ENCODE results near the gene LVRN.

Gene LVRN

DNA sequence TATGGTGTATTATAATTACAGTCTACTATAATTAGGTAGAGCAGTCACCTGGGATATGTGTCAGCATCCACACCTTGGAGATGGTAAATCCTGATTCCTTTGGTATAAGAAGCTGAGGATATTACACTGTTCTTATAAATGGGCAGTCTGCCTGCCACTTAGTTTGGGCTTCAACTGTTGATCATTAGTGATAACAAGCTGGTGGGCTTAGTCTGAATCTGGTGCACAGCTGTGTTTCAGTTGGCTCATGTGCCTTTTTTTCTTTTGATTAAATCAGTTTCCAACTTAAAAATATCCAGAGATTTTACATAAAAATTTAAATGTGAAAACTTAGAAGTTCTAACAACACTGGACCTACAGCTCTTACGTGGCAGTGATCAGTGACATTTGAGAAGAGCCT is 21.2 kb downstream of the LVRN start:
- Histone ChIP-seq H3K4me3 (ENCODE audit: insufficient read depth, low read depth, low read length) (no peak overlapping the region), H3K27ac (ENCODE audit: insufficient read depth, low read depth, low read length, poor library complexity, severe bottlenecking) (no peak overlapping the region), H3K9me3 (ENCODE audit: control insufficient read depth, low read length) (no peaks in the 10 kb centered on the region), H3K27me3 (ENCODE audit: control insufficient read depth, insufficient read depth, low read length, poor library complexity, severe bottlenecking) (no peaks in the 10 kb centered on the region), H3K36me3 (ENCODE audit: control insufficient read depth, insufficient read depth, low read length) (no peaks in the 10 kb centered on the region), H3K4me1 (ENCODE audit: control insufficient read depth, insufficient read depth, low read length) (no peaks in the 10 kb centered on the region)
- WGBS, 2 experiments = 100% methylated on average over 1 of the region's 1 CpG

DNA sequence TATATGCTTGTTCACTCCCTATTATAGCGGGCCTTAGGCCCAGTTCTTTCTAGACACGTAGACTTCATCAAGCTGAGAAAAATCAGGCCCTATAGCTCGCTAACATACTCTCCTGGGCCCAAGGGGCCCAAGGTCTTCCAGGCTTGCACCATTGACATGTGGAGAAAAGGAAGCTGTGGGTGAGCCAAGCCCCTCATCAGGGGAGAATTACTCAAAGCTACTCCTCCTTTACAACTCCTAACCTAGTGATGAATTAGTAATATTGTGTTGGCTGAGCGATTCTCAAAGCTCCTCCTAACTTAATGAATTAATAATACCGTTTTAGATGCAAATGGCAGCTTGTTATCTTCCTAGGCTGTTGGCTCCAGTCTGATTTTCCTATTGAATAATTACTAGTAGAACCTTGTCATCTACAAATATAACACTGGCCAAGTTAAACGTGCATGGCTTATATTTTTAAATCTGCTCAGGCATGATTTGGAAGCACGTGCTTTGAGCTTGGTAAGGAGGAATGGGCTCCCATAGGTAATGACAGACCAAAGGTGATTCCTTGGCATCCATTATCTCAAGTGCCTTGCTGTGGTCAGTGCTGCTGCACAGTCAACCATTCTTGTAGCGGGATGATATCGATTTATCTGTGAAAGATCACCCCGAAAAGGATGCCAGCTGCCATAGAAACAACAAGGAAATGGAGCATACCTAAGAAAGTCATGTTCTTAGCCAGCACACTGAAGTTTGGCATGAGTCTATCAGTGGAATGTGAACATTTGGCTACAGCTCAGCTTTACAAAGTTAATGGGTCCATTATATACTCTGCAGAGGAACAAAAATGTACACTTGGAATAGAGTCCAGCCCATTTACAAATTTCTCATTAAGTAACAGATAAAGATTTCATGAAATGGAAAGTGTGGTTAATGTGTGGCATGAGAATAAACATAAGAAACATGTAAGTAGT is 23.8 kb downstream of the LVRN start:
- no peaks in the 10 kb centered on the region for H3K36me3 ChIP-seq (ENCODE audit: control insufficient read depth, insufficient read depth, low read length)
- 96 to 97% methylated on average over 8 to 10 of the region's 10 CpGs for WGBS, 2 experiments
- H3K27me3 ChIP-seq (ENCODE audit: control insufficient read depth, insufficient read depth, low read length, poor library complexity, severe bottlenecking) = no peaks in the 10 kb centered on the region
- H3K9me3 ChIP-seq (ENCODE audit: control insufficient read depth, low read length) = no peaks in the 10 kb centered on the region
- H3K4me3 ChIP-seq (ENCODE audit: insufficient read depth, low read depth, low read length) = no peak overlapping the region
- H3K4me1 ChIP-seq (ENCODE audit: control insufficient read depth, insufficient read depth, low read length) = no peaks in the 10 kb centered on the region
- no peak overlapping the region for H3K27ac ChIP-seq (ENCODE audit: insufficient read depth, low read depth, low read length, poor library complexity, severe bottlenecking)

DNA sequence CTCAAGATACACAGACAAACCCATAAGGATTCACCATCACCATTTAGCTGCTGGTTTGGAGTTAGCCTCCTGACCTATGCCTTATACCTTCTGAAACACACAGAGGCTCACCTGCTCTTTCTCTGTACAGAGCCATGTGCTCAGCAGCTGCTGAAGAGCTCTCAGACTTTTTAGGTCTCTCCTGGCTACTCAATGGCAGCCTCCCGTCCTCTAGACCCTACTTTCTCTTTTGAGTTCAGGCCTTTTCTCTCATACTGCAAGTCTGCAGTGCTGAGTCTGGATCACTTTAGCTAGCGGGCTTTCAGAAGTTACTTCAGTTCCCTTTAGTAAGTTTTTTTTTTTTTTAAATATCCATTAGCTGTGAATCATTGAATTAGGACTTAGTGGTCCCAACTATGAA is 25.7 kb downstream of the LVRN start:
- H3K4me3 ChIP-seq (ENCODE audit: insufficient read depth, low read depth, low read length) = no peak overlapping the region

DNA sequence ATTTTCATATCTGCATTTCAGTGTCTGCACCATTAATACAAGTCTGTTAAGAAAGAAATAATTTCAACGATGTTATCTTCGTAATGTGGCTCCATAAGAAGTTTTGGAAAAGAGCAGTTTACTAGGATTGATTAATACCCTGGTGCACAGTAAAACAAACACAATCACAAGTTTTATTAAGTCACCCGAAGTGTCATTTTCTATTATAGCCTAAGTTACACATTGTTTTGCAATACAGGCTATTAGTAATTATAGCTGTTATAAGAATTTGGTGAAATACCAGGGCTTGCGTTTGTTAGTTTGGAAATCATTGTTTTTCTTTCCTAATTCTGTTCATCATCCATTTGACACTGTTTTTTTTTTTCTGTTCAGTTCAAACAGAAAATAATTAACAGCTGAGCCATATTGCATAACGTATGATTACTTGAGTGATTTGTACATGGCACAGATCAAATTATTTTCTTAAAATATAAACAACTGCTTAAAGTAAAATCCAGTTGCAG is 30.6 kb downstream of the LVRN start:
- H3K4me3 ChIP-seq (ENCODE audit: insufficient read depth, low read depth, low read length) = no peak overlapping the region
- no peak overlapping the region for H3K27ac ChIP-seq (ENCODE audit: insufficient read depth, low read depth, low read length, poor library complexity, severe bottlenecking)
- H3K9me3 ChIP-seq (ENCODE audit: control insufficient read depth, low read length) = no peaks in the 10 kb centered on the region
- H3K36me3 ChIP-seq (ENCODE audit: control insufficient read depth, insufficient read depth, low read length) = no peaks in the 10 kb centered on the region
- no peaks in the 10 kb centered on the region for H3K4me1 ChIP-seq (ENCODE audit: control insufficient read depth, insufficient read depth, low read length)
- WGBS, 2 experiments = 80 to 97% methylated on average over 1 to 4 of the region's 5 CpGs
- H3K27me3 ChIP-seq (ENCODE audit: control insufficient read depth, insufficient read depth, low read length, poor library complexity, severe bottlenecking) = no peaks in the 10 kb centered on the region

More for the DNA sequence above, 25.7 kb downstream of the LVRN start:
- Histone ChIP-seq H3K9me3 (ENCODE audit: control insufficient read depth, low read length) (no peaks in the 10 kb centered on the region), H3K36me3 (ENCODE audit: control insufficient read depth, insufficient read depth, low read length) (no peaks in the 10 kb centered on the region), H3K27me3 (ENCODE audit: control insufficient read depth, insufficient read depth, low read length, poor library complexity, severe bottlenecking) (no peaks in the 10 kb centered on the region), H3K27ac (ENCODE audit: insufficient read depth, low read depth, low read length, poor library complexity, severe bottlenecking) (no peak overlapping the region), H3K4me1 (ENCODE audit: control insufficient read depth, insufficient read depth, low read length) (no peaks in the 10 kb centered on the region)
- WGBS, 2 experiments = 90 to 91% methylated on average over 1 to 2 of the region's 2 CpGs

DNA sequence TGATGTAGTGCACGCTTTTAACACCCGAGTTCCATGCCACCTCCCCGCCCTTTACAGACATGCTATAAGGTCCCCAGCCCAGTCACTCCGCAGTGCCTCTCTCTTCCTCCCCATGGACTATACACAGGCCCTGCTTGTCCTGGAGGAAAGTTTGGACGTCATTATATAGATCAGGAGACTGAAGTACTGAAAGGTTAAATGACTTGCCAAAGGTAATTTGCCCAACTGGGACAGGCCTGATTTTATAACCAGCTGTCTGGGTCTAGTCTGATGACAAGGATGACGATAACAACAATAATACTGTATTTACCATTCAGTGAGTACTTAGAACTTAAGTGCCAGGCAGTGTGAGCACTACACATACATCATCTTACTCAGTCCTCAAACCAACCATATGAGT is 33.1 kb downstream of the LVRN start:
- WGBS, 2 experiments = 94 to 95% methylated on average over 6 of the region's 6 CpGs
- H3K27ac ChIP-seq (ENCODE audit: insufficient read depth, low read depth, low read length, poor library complexity, severe bottlenecking) = no peak overlapping the region
- no peaks in the 10 kb centered on the region for H3K27me3 ChIP-seq (ENCODE audit: control insufficient read depth, insufficient read depth, low read length, poor library complexity, severe bottlenecking)
- H3K4me3 ChIP-seq (ENCODE audit: insufficient read depth, low read depth, low read length) = no peak overlapping the region
- H3K4me1 ChIP-seq (ENCODE audit: control insufficient read depth, insufficient read depth, low read length) = no peaks in the 10 kb centered on the region
- H3K9me3 ChIP-seq (ENCODE audit: control insufficient read depth, low read length) = no peaks in the 10 kb centered on the region
- no peaks in the 10 kb centered on the region for H3K36me3 ChIP-seq (ENCODE audit: control insufficient read depth, insufficient read depth, low read length)

DNA sequence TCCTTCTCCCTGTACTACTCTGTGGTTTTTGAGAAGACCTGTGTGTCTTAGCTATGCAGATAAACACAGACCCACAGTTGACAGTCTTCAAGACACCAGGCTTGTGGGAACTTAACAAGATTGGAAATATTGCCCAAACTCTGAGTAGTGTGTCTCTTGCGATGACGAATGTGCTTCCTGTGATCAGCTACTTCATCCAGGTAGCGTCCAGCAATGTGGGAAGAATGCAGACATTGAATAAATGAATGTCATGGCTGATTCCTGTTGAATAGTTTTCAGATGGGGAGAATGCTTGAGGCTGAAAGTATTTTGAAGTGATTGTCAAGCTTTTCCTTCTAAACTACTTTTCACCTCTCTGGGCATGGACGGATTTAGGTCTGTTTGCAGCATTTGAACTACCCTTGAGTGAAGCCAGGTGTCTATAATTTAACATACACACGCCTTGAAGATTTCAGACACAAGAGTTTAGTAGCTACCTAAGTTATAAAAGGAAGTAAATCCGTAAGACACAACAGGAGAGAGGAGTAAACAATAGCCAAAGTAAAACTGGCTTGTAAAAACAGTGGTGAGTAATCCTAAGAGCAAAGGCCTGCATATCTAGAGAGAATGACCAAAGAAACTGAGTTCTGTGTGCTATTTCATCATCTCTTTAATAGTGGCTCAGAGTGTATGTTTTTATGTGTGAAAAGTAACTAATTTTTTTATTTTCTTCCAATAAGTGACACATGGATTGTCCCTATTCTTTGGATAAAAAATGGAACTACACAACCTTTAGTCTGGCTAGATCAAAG is 40.0 kb downstream of the LVRN start:
- Histone ChIP-seq H3K4me3 (ENCODE audit: insufficient read depth, low read depth, low read length) (no peak overlapping the region), H3K27ac (ENCODE audit: insufficient read depth, low read depth, low read length, poor library complexity, severe bottlenecking) (no peak overlapping the region), H3K36me3 (ENCODE audit: control insufficient read depth, insufficient read depth, low read length) (no peaks in the 10 kb centered on the region), H3K9me3 (ENCODE audit: control insufficient read depth, low read length) (no peaks in the 10 kb centered on the region), H3K27me3 (ENCODE audit: control insufficient read depth, insufficient read depth, low read length, poor library complexity, severe bottlenecking) (no peaks in the 10 kb centered on the region), H3K4me1 (ENCODE audit: control insufficient read depth, insufficient read depth, low read length) (no peaks in the 10 kb centered on the region)
- WGBS, 2 experiments = 85 to 86% methylated on average over 6 of the region's 6 CpGs

DNA sequence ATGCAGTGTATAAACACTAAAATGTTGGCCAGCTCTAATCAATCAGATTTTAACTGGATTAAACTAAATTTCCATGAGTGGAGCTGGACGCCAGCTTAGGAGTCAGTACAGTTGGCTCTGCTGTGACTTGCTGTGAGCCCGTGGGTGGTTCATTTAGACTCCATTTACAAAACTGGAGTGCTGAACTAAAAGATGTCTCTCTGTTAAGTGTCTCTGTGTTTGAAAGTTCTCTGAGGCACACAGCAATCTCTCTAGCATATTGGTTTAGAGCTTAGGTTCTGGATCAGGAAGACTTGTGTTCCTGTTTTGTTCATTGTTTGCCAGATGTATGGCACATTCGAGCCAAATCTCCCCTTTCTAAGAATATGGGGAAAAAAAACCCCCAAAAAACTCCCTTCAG is 42.0 kb downstream of the LVRN start:
- no peaks in the 10 kb centered on the region for H3K9me3 ChIP-seq (ENCODE audit: control insufficient read depth, low read length)
- 92 to 97% methylated on average over 2 to 3 of the region's 3 CpGs for WGBS, 2 experiments

DNA sequence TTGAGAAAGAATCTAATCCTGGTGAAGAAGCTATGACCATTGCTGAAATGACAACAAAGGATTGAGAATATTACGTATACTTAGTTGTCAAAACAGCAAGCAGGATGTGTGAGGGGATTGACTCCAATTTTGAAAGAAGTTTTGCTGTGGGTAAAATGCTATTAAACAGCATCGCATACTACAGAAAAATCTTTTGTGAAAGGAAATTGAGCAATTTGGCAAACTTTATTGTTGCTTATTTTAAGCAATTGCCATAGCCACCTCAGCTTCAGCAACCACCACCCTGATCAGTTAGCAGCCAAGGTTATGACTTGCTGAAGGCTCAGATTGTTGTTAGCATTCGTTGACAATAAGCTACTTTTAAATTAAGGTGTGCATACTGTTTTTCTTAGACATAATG is 47.5 kb downstream of the LVRN start:
- H3K4me3 ChIP-seq (ENCODE audit: insufficient read depth, low read depth, low read length) = no peak overlapping the region
- no peak overlapping the region for H3K27ac ChIP-seq (ENCODE audit: insufficient read depth, low read depth, low read length, poor library complexity, severe bottlenecking)
- 83 to 97% methylated on average over 2 to 3 of the region's 3 CpGs for WGBS, 2 experiments
- H3K4me1 ChIP-seq (ENCODE audit: control insufficient read depth, insufficient read depth, low read length) = no peaks in the 10 kb centered on the region
- no peaks in the 10 kb centered on the region for H3K27me3 ChIP-seq (ENCODE audit: control insufficient read depth, insufficient read depth, low read length, poor library complexity, severe bottlenecking)
- no peaks in the 10 kb centered on the region for H3K9me3 ChIP-seq (ENCODE audit: control insufficient read depth, low read length)
- no peaks in the 10 kb centered on the region for H3K36me3 ChIP-seq (ENCODE audit: control insufficient read depth, insufficient read depth, low read length)

More for the DNA sequence above, 42.0 kb downstream of the LVRN start:
- no peaks in the 10 kb centered on the region for H3K36me3 ChIP-seq (ENCODE audit: control insufficient read depth, insufficient read depth, low read length)
- H3K4me1 ChIP-seq (ENCODE audit: control insufficient read depth, insufficient read depth, low read length) = no peaks in the 10 kb centered on the region
- H3K4me3 ChIP-seq (ENCODE audit: insufficient read depth, low read depth, low read length) = no peak overlapping the region
- H3K27me3 ChIP-seq (ENCODE audit: control insufficient read depth, insufficient read depth, low read length, poor library complexity, severe bottlenecking) = no peaks in the 10 kb centered on the region
- no peak overlapping the region for H3K27ac ChIP-seq (ENCODE audit: insufficient read depth, low read depth, low read length, poor library complexity, severe bottlenecking)

DNA sequence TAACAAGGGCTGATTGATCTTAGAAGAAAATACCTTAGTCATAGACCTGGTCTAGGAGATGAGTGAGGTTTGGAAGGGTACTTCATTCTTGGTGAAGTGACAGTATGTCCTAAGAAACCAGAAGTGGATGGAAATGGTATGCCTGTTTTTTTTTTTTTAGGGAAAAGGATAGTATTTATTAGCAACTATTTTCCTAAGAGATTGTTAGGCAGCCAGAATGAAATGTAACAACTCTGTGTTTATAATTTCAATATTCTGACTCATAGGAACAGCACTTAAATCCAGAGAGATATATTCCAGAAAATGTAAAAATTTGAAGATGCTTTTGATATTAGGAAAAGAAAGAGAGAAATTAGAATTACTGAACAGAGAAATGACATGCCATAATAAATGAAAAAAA is 48.8 kb downstream of the LVRN start:
- Histone ChIP-seq H3K36me3 (ENCODE audit: control insufficient read depth, insufficient read depth, low read length) (no peaks in the 10 kb centered on the region), H3K27me3 (ENCODE audit: control insufficient read depth, insufficient read depth, low read length, poor library complexity, severe bottlenecking) (no peaks in the 10 kb centered on the region), H3K9me3 (ENCODE audit: control insufficient read depth, low read length) (no peaks in the 10 kb centered on the region), H3K27ac (ENCODE audit: insufficient read depth, low read depth, low read length, poor library complexity, severe bottlenecking) (no peak overlapping the region), H3K4me3 (ENCODE audit: insufficient read depth, low read depth, low read length) (no peak overlapping the region), H3K4me1 (ENCODE audit: control insufficient read depth, insufficient read depth, low read length) (no peaks in the 10 kb centered on the region)

DNA sequence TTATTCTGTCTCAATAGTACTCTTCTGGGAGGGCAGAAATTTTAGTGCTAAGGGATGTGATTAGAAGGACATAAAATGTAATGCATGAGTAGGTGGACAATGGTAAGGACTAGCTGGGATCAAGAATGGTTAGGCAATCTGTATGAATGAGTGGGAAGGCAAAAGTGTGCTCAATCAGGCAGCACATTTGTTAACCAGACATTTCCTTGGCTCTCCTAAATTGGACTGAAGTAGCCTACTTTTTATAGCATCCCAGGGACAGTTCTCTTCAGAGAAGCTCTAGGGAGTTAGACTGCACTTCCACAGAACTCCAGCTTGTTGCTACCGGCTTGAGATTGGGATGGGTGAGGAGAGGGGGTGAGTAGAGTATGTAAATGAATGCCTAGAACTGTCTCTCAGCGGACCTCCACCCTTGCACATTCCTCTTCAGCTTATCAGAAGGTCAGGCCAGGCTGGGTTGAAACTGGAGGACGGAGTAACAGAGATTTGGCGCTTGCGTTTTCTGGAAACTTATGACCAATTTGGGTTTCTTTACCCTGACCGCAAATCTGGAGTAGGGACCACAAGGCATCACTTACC is 51.0 kb downstream of the LVRN start:
- Histone ChIP-seq H3K9me3 (ENCODE audit: control insufficient read depth, low read length) (no peaks in the 10 kb centered on the region), H3K4me3 (ENCODE audit: insufficient read depth, low read depth, low read length) (no peak overlapping the region), H3K4me1 (ENCODE audit: control insufficient read depth, insufficient read depth, low read length) (no peaks in the 10 kb centered on the region), H3K36me3 (ENCODE audit: control insufficient read depth, insufficient read depth, low read length) (no peaks in the 10 kb centered on the region), H3K27me3 (ENCODE audit: control insufficient read depth, insufficient read depth, low read length, poor library complexity, severe bottlenecking) (no peaks in the 10 kb centered on the region), H3K27ac (ENCODE audit: insufficient read depth, low read depth, low read length, poor library complexity, severe bottlenecking) (no peak overlapping the region)
- WGBS, 2 experiments = 68 to 78% methylated on average over 6 of the region's 6 CpGs

Data from ectodermal cell (in vitro differentiated cells).